HG02610 (cell line): ENCODE results near the gene PIBF1.
A peak's percentile ranks its signal among the peaks of the same experiment; 100 is the strongest.
"Not testable (repeated sequence)": the region's sequence is repeated elsewhere in the genome, so short reads cannot be mapped to it uniquely, and the experiment has no call there.

Experiments
- ATAC-seq: cut with Tn5 transposase; IDR thresholded peaks from one replicate; pipeline ENCODE4 v1.9.1; 2021; ENCODE audit warnings: mild to moderate bottlenecking, moderate library complexity; ENCODE audit not compliant: unreplicated experiment

The PIBF1 gene

DNA sequence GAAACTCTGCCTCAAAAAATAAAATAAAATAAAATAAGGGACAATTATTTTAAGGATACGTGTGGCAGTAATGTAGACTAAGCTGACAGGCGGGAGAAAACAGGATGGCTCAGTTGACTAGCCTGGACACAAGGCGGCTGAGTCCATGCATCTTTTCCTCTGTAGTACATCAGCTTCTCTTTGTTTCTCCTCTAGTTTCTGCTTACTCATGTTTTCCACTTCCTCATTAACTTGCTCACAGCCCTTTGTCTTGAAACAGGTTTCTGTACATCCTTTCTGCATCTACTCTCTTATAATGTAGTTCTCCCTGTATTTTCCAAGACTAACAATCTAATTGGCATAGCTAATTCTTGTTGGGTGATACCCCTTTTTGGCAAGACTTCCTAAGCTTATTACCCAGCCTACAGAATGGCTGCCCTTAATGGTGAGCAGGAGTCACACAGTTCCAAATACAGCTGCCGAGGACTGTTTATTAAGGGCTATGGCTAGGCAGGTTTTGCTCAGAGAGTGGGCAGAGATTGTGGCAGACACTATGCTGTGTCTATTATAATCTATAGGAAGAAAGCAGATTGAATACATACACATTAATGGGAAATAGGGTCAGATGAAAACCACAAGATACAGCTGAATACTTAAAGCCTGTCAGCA is 218.2 kb downstream of the PIBF1 start:
- ATAC-seq = peak; percentile 88

DNA sequence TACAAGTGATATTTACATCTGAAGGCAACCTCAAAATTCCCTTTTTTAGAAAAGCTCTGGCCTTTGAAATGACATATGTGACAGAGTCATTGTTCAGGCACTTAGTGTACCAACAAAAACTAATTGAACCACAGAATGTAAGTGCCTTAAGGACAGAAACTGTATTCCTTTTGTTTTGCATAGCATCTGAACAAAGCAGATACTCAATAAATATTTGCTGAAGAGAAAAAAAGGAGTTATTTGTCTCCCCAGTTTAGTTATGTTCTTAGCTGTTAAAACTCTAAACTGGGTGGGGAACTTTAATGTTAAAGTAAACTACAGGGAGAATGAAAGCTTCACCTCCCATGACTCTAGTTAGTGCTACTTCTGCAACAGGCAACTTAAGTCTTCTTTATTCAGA is 220.0 kb downstream of the PIBF1 start:
- ATAC-seq = no peak

DNA sequence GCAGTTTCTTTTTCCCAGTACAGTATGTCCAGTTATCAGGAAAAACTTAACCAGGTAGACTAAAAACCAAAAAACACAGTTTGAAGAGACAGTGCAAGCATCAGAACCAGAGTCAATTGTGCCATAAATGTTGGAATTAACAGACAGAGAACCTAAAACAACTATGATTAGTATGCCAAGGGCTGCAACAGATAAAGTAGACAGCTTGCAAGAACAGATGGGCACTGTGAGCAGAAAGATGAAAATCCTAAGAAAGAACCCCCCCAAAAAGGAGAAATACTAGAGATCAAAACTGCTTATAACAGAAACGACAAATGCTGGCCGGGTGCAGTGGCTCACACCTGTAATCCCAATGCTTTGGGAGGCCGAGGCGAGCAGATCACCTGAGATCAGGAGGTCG is 229.8 kb downstream of the PIBF1 start:
- no peak for ATAC-seq

DNA sequence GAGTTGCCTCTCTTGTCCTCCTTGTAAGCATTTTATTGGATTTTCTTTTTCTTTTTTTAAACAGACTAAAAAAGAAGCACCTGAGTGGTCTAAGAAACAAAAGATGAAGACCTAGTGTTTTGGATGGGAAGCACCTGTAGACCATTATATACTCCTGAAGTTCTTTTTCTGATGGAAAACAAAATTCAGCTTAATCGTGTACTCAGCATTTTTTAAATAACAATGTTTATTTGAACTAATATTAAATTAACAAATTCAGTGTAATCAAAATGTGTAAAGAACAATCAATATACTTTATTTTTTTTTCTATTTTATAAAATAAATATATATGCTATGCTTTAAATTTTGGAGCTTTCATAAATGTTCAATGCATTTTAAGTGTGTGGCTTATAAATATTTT is 233.9 kb downstream of the PIBF1 start:
- no peak for ATAC-seq

DNA sequence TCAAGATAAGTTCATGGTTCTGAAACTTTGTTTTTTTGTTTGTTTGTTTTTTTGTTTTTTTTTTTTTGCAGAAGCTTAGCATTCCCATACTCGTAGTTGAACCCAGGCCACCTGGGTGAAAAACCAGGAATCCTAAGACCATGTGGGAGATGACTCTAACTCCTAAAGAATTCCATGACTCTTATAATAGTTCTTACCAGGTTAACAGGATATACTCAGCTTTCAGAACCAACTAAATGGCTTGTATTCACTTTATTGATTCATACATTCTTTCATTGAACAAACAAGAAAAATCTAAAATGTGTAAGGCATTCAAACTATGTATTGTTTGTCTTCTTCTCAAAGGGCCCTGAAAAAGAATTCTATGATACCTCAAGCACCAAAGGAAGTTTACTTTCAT is 236.4 kb downstream of the PIBF1 start:
- ATAC-seq = no peak

DNA sequence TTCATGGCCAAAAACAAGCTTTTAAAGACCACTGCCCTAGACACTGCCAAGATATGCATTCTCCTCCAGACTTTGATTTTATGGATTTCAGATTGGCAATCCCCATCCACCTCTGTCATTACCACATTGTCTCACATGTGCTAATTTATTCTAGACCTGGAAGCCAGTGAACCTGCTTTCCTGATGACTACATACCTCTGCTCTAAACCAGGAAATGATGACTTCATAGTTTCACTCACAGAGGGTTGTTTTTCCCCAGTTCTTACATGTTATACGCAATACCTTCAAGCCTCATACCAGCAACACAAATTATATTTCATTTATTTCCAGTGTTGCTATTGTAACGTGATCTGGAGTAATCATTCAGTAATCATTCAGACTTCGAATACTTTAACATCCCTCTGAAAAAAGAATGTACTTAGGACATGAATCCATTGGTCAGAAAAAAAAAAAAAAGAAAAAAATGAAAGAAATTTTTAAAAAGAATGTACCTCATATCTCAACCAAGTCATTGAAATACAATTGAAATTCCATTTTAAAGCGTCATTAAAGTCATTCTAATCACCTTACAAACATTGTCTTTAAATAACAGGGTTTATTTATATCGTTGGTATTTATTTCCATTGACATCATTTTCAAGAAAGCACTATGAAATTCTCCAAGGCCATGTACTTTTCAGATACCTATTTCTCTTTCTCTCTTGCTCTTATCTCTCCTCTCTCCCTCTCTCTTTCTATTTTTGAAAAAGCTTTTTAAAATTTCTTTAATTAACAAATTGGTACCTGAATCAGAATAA is 243.5 kb downstream of the PIBF1 start:
- ATAC-seq = peak; percentile 86

DNA sequence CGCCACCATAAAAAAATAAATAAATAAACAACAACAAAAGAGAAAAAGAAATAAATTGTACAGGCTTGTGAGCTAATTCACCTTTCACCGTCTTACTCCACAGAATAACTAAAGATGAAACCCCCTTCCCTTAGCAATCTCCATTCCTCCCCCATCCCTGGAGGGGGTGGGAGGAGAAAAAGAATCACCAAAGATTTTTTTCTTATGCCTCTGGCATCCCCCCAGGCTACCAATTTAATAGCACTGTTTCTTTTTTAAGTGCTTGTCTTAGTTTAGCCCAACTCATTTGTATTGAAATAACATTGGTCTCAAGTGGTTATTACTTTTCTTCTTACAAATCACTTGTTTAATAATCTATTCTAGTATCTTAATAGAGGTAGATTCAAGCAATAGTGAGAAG is 253.0 kb downstream of the PIBF1 start:
- no peak for ATAC-seq

DNA sequence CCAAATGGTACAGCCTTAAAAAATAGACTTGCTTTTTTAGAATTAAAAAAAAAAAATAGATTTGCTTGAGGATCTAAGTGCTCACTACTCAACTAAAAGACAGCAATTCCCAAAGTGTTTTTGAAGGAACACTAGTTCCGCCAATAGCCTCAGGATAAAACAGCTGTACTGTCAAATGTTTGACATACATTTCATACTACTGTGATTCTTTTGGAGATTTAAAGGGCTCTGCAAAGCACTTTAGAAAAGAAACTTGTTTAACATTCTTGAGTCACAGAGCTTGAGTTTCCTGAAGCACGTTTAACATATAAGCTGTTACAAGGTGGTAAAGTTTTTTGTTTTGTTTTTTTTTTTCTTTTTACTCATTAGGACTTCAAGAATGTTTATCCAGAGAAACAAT is 253.7 kb downstream of the PIBF1 start:
- ATAC-seq = no peak

GRCh38 chr13:73036566-73036965 is 254.6 kb downstream of the PIBF1 start:
- no peak for ATAC-seq

DNA sequence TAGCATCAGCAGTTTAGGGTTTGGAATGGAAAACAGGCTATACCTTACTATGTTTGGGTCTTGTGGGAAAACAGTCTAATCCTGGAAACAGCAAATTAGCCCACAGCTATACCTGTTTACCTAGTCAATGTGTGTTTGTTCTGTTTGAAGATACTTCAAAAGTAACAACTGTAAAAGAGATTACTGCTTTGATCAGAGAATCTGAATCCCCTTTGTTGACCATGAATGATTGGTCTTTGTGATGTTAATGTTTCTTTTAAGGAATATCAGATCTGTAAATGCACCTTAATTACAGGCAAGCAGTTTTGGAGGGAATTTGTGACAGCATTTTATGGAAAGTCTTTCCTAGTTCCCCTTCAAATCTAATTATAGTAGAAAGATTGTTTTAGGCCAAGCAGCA is 256.1 kb downstream of the PIBF1 start:
- ATAC-seq = no peak

- ATAC-seq = no peak
Measured at GRCh38 chr13:73039201-73040108, 257.5 kb downstream of the PIBF1 start.

DNA sequence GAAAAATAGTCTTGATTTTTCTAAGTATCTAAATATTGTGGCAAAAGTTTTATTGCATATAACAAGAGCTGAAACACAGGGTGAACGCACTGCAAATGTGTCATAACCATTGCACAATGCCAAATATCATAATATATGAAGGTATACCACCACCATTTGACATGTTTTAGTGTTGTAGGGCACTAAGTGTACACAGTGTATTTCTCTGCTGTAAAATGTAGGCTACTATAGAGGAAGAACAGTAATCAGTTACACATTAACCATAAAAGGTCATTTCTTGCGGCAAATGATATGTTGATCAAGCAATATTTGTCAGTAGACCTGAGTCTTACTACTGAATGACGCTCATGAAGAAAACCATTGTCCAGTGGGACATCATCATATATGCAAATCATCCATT is 258.6 kb downstream of the PIBF1 start:
- no peak for ATAC-seq

- no peak for ATAC-seq
Measured at GRCh38 chr13:73040968-73041596, 259.1 kb downstream of the PIBF1 start.

- no peak for ATAC-seq
Measured at GRCh38 chr13:73045031-73045430, 263.1 kb downstream of the PIBF1 start.

DNA sequence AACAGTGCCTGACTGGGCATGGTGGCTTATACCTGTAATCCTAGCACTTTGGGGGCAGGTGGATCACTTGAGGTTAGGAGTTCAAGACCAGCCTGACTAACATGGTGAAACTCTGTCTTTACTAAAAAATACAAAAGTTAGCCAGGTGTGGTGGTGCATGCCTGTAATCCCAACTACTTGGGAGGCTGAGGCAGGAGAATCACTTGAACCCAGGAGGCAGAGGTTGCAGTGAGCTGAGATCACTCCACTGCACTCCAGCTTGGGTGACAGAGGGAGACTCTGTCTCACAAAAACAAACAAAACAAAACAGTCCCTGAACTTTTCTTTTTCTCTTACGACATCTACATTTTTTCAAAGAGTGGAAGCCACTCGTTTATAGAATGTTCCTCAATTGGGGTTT is 266.7 kb downstream of the PIBF1 start:
- not testable (repeated sequence) for ATAC-seq

GRCh38 chr13:73054712-73055111 is 272.8 kb downstream of the PIBF1 start:
- no peak for ATAC-seq

DNA sequence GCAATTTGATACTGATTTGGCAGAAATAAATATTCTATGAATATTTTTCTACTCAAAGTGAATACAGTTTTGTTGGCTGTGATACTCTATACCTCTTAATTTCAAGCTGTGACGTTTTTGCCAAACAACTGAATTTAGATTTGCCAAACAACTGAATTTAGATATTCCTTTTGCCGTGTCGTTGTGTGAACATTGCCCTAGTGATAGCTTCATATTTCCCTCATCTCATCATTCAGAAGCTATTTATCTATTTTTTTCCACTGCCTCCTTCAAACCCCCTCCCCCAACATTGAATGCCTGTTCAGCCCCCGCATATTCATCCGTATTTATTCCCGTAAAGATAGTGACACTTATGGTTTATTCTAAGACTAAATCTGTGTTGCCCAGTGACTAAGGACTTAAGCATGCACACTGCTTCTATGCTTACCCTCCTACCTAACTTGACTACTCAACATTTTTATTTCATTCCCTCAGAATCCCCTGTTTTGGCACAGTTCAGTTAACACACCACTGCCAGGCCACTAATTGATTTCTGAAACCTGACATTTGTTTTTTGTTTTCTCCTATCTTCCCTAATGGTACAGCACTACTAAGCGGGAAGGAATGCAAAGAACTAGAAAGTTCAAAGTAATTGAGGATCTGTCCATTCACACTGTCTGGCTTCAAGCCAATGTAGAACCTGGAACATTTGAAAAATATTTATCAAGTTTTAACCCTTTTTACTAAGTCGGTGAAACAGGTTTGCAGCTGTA is 274.1 kb downstream of the PIBF1 start:
- ATAC-seq = no peak

DNA sequence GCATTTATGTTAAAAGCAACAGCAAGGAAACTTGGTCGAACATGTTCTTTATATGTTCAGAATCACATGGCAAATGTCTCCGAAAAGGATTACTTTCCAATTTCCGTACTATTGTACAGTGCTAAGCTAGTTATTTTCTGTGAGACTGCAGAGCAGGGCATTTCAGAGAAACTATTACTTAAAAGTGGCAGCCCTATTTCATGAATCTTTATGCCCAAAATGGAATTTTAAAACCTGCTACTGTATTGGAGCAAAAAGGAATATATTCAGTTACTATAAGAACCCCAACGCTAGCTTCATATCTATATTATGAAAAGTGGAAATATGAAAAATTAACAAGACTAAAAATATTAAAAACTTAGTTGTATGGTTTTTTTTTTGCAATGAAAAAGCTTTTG is 274.6 kb downstream of the PIBF1 start:
- ATAC-seq = no peak

DNA sequence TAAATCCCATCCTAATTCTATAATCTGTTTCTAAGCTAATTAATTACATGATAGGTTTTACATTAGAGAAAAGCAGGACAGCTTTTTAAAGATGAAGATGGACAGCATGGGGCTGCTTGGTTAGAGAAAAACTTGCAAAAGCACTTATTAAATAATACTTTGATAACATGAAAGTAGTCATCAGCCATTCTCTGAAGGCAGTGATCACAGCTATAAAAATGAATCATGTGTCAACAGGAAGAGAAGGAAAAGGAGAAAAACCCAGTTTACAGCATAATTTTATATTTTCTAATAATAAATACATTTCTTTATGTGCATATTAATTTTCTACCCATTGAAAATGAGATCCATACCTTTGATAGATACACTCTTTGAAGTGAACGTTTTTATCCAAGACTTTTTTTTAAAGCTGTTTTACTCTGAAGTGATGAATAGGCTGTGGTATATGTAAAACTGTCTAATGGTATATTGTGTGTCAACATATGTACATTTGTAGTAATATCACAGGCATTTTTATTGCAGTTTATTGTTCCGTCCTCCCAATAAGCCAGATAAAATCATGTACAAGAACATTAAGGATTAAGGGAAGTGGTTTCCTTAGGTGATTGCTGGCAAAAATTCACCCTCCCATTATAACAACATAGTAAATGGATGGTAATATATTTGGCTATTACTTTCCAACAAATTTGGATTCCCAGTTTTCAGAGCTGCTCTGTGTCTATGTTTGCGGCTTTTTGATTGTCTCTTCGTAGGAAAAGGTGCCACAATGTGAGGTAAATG is 275.5 kb downstream of the PIBF1 start:
- no peak for ATAC-seq

DNA sequence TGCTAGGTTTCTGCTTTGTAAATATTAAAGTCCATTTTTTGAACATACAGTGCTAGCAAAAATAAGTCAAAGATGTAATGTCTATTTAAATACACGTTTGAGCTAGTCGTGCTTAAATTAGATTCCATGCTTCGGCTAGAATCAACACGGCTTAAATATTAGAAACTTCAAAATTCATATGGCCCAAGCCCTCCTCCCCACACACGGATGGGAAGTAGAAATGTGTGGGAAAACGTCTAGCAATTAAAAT is 276.1 kb downstream of the PIBF1 start:
- no peak for ATAC-seq
